H1 (cell line): ENCODE results near the gene GREB1L. TPM values are rescaled to one million over a fixed set of nuclear protein-coding genes. Genes with fewer than 3 reads are reported as not detected.

ENCODE experiments used
- CBX8 ChIP-seq: fragments of 300-800, 300-1000 bp; sonication (generic); IDR thresholded peaks from 2 replicates; pipeline ENCODE4 v1.7.1; 2016; ENCODE audit warnings: low read depth, low read length, borderline replicate concordance
- GABPA ChIP-seq: IDR thresholded peaks from 2 replicates; pipeline ENCODE4 v1.6.1; 2011; ENCODE audit warnings: mild to moderate bottlenecking, low read length, moderate library complexity, borderline replicate concordance; ENCODE audit not compliant: insufficient read depth
- JUND ChIP-seq: IDR thresholded peaks from 2 replicates; pipeline ENCODE4 v1.6.1; 2011; ENCODE audit warnings: mild to moderate bottlenecking, improper control_type of control experiment, low read length
- TAF1 ChIP-seq: IDR thresholded peaks from 2 replicates; pipeline ENCODE4 v1.6.1; 2011; ENCODE audit warnings: mild to moderate bottlenecking, low read depth, low read length
- polyA plus RNA-seq, 7 experiments: library from polyadenylated mRNA; depleted of rRNA in 3 of 7; stranded (reverse) in 5 of 7; unstranded in 2 of 7; fragments of >200 nt in 5 of 7; fragments of 200-250 nt in 2 of 7; gene quantifications; 1 replicate in 5 of 7; 2 replicates in 1 of 7; 4 replicates in 1 of 7; pipeline versions ENCODE4 v1.2.1 to v1.2.3, GENCODE V29; 2011 to 2013; ENCODE audit warnings: missing spikeins in 2 of 7, mixed read lengths in 2 of 7
- total RNA-seq: library from RNA; stranded (reverse); fragmentation: NEBNext Ultra II Directional; extraction: Animal tissue kit (Norgen Biotek cat#: 25700); gene quantifications from 2 replicates; pipeline ENCODE4 v1.2.1, GENCODE V29; 2021
- TF ChIP-seq, protein P1 (sequence below): IDR thresholded peaks from 2 replicates; pipeline ENCODE4 v1.6.1; 2012; ENCODE audit warnings: low read length, inconsistent platforms

GREB1L gene
- total and polyA plus RNA-seq, 2 of the 8 experiments (the other 6 are each of a cell fraction or from before 2014, with no cell fraction given): 0.34 to 1.6 TPM

DNA sequence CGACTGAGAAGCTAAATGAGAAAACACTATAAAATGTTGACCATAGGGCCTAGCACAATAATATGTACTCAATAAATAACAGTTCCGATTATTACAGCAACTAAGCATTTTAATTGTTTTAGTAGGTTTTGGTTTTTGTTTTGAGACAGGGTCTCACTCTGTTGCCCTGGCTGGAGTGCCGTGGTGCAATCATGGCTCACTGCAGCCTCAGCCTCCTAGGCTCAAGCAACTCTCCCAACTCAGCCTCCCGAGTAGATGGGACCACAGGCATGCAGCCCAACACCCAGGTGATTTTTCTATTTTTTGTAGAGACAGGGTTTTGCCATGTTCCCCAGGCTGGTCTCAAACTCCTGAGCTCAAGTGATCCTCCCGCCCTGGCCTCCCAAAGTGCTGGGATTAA lies 304.4 kb downstream of the GREB1L start (continued):
- TF ChIP-seq CBX8 (no peak), TAF1 (no peak), JUND (no peak), GABPA (no peak)
- TF ChIP-seq, protein P1, sequence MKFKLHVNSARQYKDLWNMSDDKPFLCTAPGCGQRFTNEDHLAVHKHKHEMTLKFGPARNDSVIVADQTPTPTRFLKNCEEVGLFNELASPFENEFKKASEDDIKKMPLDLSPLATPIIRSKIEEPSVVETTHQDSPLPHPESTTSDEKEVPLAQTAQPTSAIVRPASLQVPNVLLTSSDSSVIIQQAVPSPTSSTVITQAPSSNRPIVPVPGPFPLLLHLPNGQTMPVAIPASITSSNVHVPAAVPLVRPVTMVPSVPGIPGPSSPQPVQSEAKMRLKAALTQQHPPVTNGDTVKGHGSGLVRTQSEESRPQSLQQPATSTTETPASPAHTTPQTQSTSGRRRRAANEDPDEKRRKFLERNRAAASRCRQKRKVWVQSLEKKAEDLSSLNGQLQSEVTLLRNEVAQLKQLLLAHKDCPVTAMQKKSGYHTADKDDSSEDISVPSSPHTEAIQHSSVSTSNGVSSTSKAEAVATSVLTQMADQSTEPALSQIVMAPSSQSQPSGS: no peak
